ENCODE data around the gene STUB1. TPM values are rescaled to one million over a fixed set of nuclear protein-coding genes. Genes with fewer than 3 reads are reported as not detected.
A peak's percentile ranks its signal among the peaks of the same experiment; 100 is the strongest.

Gene STUB1
- total and polyA plus RNA-seq, 8 donors, result 43.5 to 307 (median 156) TPM

DNA sequence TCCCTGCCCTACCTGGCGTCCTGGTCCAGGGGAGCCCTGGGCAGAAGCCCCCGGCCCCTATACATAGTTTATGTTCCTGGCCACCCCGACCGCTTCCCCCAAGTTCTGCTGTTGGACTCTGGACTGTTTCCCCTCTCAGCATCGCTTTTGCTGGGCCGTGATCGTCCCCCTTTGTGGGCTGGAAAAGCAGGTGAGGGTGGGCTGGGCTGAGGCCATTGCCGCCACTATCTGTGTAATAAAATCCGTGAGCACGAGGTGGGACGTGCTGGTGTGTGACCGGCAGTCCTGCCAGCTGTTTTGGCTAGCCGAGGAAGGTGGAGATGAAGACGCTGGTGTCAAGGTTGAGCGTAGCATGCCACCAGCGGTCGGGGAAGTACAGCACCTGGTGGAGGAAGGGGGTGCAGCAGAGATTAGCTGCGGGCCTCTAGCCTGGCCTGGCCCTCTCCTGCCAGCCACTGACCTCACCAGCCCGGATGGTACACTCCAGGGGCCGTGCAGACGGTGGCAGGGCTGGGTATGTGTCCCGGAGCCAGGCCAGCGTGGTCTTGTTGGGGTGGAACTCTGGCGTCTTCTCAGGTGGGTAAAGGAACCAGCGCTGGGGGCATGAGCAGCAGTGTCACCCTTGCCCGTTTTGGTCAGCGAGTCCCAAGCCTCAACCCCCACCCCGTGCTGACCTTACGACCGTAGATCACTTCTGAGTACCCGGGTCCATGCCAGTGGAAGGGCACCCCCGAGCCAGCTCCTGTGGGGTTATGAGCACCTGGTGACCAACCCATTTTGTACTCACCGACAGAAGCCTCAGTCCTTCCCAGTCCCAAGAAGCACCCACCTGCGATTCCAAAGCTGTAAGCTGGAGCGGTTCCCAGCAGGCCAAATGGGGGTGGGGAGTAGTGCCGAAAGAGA is 2.5 kb downstream of the STUB1 start:
- no peak for DNase-seq
- peak overlapping the region in 3 of 5 donors; percentile 77 to 90 (median 78) for H3K27ac ChIP-seq

DNA sequence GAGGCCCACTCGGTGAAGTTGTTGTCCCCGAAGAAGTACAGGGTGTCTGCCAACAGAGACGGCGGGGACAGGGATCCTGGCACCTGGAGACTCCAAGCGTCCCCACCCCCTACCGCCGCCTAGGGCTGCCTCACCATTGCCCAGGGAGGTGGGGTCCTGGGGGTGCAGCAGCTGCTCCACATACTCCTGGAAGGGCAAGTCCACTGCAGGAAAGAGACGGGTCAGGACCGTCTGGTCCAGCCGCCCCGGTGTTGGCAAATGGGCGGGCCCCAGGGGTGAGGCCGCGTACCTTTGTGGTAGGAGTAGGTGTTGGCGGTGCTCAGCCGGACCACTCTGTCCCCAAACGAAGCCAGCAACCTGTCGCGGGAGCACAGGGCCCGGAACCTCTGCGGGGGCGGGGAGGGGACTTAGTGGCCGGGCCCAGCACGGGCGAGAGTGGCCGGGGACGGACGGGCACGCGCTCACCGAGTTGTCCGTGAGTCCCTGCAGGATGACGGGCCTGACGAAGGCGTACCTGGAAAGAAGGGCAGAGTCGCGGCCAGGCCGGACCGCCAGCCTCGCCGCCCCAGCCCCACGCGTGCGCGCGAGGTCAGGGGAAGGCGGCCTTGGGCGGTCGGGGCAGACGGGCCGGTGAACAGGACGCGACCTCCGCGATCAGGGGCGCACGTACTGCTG is 3.3 kb downstream of the STUB1 start:
- peak overlapping the region; percentile 68 to 90 (median 78) for H3K27ac ChIP-seq
- DNase-seq, result no peak
- no peaks in the 10 kb centered on the region for H3K9me3 ChIP-seq
- TF ChIP-seq POLR2AphosphoS5 (IDR thresholded peaks at IDR 0.05), result peak in 1 of 3 donors; percentile 15
- TF ChIP-seq, protein P1, sequence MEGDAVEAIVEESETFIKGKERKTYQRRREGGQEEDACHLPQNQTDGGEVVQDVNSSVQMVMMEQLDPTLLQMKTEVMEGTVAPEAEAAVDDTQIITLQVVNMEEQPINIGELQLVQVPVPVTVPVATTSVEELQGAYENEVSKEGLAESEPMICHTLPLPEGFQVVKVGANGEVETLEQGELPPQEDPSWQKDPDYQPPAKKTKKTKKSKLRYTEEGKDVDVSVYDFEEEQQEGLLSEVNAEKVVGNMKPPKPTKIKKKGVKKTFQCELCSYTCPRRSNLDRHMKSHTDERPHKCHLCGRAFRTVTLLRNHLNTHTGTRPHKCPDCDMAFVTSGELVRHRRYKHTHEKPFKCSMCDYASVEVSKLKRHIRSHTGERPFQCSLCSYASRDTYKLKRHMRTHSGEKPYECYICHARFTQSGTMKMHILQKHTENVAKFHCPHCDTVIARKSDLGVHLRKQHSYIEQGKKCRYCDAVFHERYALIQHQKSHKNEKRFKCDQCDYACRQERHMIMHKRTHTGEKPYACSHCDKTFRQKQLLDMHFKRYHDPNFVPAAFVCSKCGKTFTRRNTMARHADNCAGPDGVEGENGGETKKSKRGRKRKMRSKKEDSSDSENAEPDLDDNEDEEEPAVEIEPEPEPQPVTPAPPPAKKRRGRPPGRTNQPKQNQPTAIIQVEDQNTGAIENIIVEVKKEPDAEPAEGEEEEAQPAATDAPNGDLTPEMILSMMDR (IDR thresholded peaks at IDR 0.05), result no peak
- intact Hi-C loops (cut with DNase I; ENCODE audit: low total_unique reads), result no loop called here
- 6 to 17% (median 11%) methylated on average over 23 to 57 of the region's 57 CpGs for WGBS, 5 donors
- H3K4me1 ChIP-seq, result peaks cover 43 to 83% (median 72%) of the 10 kb centered on the region in 4 donors
- H3K27me3 ChIP-seq, result no peaks in the 10 kb centered on the region
- H3K4me3 ChIP-seq, result peak overlapping the region; percentile 62 to 88 (median 78)
- H3K36me3 ChIP-seq, result peaks cover 32 to 52% (median 41%) of the 10 kb centered on the region in 4 donors

More for the DNA sequence above, 2.5 kb downstream of the STUB1 start:
- intact Hi-C loops (cut with DNase I; ENCODE audit: low total_unique reads), result no loop called here
- 71 to 86% (median 76%) methylated on average over 34 to 36 of the region's 36 CpGs for WGBS, 5 donors
- TF ChIP-seq POLR2AphosphoS5 (IDR thresholded peaks at IDR 0.05) (peak in 1 of 3 donors; percentile 4), EP300 (IDR thresholded peaks at IDR 0.05) (no peak), POLR2A (IDR thresholded peaks at IDR 0.05) (no peak)
- TF ChIP-seq, protein P1 (IDR thresholded peaks at IDR 0.05), result no peak
- H3K36me3 ChIP-seq, result peaks cover 32 to 48% (median 38%) of the 10 kb centered on the region in 4 donors
- peaks cover 43 to 78% (median 68%) of the 10 kb centered on the region in 4 donors for H3K4me1 ChIP-seq
- H3K27me3 ChIP-seq, result no peaks in the 10 kb centered on the region
- no peaks in the 10 kb centered on the region for H3K9me3 ChIP-seq
- H3K4me3 ChIP-seq, result peak overlapping the region; percentile 62 to 88 (median 78)

DNA sequence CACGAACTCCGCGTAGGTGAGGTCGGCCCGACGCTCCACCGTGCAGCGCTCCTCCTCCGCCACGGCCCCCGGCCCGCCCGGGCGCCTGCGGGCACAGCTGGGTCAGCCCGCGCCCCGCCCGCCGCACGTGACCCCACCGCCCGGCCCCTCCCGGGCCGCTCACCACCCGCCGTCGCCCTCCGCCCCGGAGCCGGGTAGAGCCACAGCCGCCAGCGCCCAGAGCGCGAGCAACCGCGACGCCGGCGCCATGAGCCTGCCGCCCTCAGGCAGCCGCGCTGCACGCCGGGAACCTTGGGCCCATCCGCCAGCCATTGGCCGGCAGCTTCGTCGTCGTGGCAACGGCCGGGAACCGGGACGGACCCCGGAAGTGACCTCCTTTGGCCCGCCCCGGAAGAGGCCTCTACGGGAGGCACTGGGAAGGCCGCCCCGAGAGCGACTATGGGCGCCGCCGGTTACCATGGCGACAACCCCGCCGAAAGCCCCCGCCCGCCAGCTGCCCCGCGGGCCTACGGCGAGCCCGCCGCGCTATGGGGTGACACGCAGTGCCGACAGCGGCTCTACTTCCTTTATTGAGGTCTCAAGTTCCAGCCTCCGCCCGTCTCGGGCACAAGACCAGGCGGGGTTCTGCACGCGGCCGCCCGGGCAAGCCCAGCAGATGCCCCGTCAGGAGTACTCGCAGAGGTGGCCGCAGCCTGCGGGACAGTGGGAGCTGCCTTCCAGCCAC is 4.0 kb downstream of the STUB1 start, which contains the start of gene JMJD8:
Gene JMJD8, minus strand, starts transcription at position 264 of the 724 bp plus-strand sequence. Its CDS starts 15 bp downstream, at position 249.
- DNase-seq, result peak; percentile 98 to 99
- Histone ChIP-seq H3K4me3 (peak within 1 kb of the TSS; percentile 62 to 88 (median 78)), H3K27ac (peak within 1 kb of the TSS; percentile 77 to 90 (median 87)), H3K9me3 (no peaks in the 10 kb centered on the region), H3K27me3 (no peaks in the 10 kb centered on the region), H3K4me1 (peaks cover 50 to 83% (median 73%) of the 10 kb centered on the region in 4 donors), H3K36me3 (peaks cover 32 to 52% (median 41%) of the 10 kb centered on the region in 4 donors)
- intact Hi-C loops (cut with DNase I; ENCODE audit: low total_unique reads), result no loop called here
- WGBS, 5 donors, result 1 to 3% (median 2%) methylated on average over 37 to 91 of the region's 91 CpGs; no CpG with 5 or more reads in 1 of the 5 donors
- TF ChIP-seq POLR2AphosphoS5 (IDR thresholded peaks at IDR 0.05) (peak; percentile 71 to 97 (median 73)), EP300 (IDR thresholded peaks at IDR 0.05) (no peak), POLR2A (IDR thresholded peaks at IDR 0.05) (no peak)
- TF ChIP-seq, protein P1 (IDR thresholded peaks at IDR 0.05), result no peak

Measured in stomach (tissue), 9 donors.